Activated gamma-delta T cell (primary cell): ENCODE measurements around the gene NME8.

Source experiments
- DNase-seq: peaks from one replicate; lab custom pipeline; 2025; lab: John Stamatoyannopoulos, UW

The NME8 gene

DNA sequence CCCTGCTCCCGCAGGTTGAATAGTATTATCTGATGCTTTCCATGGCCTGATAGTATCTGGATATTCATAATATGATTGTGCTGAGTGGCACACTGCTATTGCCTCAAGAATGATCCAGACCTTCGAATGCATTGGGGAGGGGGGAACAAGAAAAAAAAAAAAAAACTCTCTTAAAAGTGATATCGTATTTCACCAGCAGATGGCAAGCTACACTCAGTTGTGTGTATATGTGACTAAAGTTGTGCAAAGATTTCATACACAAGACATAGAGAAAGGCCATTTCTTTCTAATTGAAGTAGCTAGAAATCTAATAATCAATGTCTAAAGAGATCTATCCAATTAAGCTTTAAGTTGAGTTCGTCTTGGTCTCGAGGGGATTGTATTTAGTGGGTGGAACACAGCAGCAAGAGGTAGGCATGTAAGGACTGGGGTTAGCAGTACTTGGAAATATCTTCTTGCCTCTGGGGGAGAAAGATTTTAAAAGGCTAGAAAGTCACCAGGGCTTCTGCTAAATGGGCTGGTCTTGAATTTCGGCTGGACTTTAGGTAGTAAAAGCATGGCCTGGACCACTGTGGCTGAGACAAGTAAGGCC, 52.9 kb downstream of the NME8 start:
- DNase-seq = no peak

DNA sequence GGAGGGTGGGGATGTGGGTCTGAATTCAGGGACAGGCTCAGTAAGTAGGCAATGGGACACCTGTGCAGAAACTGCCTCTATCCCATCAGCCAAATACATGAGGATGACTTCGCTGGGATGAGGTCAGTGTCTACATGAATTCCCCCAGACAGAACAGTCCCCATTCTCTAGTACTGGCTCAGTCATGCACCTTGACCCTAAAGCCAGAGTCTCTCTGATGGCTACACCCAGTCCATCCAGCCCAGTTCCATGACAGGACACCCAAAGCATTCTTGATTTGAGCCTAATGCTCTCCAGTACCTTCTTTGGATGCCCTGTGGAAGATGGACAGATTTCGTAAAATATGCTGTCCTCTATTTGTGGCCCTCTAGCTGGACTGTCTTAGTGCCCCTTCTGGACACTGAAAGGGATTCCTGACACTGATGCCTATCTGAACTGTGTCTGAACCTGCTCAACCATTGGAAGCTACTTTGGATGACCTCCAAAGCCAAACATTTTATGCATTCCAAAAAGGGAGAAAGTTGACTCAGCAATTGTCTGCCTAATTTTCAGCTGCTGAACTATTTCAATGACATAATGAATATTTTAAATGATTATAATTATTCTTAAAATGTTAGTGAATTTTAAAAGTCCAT, 53.6 kb downstream of the NME8 start:
- no peak for DNase-seq

- no peak for DNase-seq
These were observed 59.9 kb downstream of the NME8 start for GRCh38 chr7:37908221-37908788.

DNA sequence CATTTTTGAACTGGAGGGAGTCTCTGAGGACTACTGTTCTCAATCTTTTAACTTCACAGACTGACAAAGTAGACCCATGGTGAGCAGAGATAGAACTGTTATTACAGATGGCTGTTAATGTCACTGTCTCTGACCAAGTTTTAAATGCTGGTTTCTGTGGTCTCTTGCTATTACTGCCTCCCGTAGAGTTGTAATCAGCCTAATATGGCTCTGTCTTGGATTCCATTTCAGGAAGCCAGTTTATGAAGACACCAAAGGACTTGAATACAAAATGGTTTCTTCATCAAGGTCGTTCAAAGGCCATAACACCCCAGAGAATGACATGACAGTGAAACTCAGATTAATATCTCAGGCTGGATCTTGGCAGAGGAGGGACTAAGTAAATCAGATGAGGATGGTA, 64.4 kb downstream of the NME8 start:
- no peak for DNase-seq

DNA sequence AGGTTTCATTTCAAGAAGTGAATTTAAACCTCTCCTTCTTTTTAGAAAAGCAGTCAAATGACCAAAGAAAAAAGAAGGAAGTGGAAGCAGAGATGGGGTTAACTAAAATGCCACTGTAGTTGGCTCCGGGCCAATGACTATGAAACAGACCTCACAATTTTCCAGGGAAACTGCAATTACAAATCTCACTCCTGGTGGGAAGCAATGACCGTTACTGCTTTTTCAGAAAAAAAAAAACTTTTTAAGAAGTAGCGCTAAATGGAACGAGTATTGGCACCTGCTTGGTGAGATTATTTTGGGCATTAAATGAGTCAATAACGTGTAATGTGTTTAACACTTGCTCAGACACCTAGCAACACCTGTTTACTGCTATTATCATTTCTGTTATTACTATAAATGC, 67.0 kb downstream of the NME8 start:
- DNase-seq = no peak

- DNase-seq = no peak
These were observed 67.7 kb downstream of the NME8 start for GRCh38 chr7:37916017-37916672.

- no peak for DNase-seq
These were observed 68.6 kb downstream of the NME8 start, which contains the start of gene SFRP4 for GRCh38 chr7:37916673-37917660. TSS of gene SFRP4 (minus strand) at chr7:37916817. CDS start at chr7:37916537, 280 bp downstream.

DNA sequence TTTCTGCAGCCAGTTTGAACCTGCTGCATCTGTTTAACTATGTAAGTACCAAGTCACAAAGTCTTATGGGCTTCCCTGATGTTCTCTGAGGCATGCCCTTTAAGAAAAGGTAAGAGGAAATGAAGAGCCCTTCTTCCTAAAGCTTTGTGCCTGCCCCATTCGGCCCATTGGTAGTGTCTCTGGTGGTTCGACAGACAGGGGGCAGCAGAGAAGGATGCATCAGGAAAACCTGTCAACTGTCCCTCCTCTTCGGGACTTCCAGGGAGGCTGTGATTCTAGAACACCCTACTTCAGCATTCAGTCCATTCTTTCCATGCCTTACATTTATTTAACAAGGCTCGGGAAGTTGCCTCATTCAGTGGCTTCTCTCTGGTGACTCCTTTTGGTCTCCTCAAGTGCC, 70.1 kb downstream of the NME8 start:
- DNase-seq = no peak

DNA sequence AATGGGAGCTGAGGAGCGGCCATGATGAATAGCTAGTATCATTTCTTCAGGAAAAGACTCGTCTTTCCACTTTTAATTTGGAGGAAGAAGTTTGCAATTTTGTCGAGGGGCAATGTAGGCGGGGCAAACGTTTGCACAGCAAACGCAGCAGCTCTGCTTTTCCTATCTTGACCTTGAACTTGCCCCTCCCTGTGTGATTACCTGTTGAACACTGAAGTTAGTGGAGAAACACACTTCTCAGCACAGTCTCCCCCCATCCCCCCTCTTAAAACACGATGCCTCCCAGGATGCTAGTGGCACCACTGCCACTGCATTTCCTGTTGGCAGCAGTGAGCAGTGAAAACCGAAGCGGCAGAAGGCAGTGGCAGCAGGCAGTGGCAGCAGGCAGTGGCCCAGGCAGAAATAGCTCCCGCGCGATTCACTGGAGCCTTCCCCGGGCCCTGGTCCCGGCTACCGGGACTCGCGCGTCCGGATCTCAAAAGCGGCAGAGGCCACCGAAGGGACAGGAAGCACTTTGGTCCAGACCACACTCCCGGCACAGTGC, 72.0 kb downstream of the NME8 start, which contains the start of gene EPDR1:
Gene EPDR1, plus strand, starts transcription at position 336 of the 544 bp plus-strand sequence. CDS start 300 bp downstream, outside the sequence.
- DNase-seq = no peak

GRCh38 chr7:37920849-37921805, 72.7 kb downstream of the NME8 start:
- no peak for DNase-seq

GRCh38 chr7:37921876-37922275, 73.5 kb downstream of the NME8 start:
- DNase-seq = no peak

DNA sequence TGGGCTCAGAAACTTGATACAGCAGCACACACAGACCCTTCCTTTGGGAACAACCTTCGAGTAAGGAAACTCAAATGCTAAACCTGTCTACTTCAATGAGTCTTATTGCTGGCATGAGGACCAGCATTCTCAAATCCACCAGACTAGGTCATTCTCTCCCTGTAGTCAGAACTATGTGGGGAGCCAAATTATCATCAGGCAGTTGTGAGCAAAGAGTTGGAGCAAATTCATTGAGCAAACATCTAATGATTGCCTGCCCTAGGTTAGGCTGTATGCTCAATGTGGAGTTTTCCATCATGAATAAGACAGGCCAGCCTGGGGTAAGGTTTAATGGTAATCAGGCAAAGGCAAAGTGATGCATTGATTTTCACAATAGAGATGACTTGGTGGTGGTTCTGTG, 75.6 kb downstream of the NME8 start:
- DNase-seq = no peak

GRCh38 chr7:37924491-37925041, 76.2 kb downstream of the NME8 start:
- DNase-seq = no peak

DNA sequence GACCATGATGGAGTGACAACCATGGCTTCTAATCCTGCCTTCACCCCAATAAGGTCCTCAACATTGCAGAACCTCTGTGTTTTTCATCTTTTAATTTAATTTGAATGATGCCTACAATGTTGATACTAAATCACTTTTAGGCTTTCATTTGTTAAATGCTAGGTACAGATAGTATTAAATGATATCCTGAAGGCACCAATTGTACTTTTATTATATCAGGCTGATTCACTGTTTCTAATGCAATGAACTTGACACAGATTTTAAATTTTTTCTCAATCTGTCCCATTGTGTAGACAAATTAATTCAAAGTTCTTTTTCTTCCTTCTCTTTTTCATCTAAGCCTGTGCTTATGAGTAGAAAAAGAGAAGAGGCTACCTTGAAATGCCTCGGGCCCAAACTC, 77.2 kb downstream of the NME8 start:
- DNase-seq = no peak

DNA sequence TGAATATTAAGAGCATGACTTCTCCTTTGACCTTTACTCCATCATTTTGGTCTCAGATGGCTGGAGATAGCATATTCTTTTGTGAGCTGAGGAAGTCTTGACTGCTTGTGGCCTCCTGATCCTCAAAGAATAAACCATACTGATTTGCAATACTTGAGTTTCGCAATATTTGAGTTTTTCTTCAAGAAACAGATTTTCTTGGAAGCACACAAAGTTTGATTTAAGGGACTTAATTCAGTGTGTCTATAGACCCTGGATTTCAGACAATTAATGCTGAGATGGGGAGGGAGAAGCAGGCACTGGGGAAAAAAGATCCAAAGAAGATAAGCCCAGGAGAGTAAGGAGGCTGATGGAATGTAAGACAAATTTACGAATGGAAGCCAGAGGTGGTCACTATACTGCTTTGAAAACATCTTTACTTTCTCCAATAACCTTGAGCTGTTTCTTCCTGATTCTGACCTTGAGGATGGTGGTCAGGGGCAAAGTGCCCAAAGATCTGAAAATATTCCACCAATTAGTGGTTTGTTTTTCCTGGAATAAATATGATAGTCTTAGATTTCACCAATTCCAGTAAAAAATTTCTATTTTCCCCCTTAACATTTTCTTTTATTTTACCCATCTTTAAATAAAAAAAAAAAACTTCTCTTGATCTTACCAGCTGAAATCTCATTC, 79.5 kb downstream of the NME8 start:
- DNase-seq = no peak

DNA sequence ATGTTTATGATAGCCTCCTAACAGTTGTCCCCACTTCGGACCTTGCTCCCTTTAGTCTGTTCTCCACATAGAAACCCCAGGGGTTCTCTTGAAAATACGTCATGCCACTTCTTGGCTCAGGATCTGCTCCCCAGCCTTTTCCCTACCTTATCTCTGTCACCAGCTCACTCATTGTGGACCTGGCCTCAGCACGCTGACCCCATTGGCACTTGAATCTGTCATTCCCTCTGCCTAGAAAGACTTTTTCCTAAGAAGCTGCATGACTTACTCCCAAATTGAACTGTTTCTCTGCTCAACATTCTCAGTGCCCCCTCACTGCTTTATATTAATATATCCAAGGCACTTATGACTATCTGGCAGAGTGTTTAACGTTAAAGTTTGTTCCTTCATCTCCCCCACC, 80.5 kb downstream of the NME8 start:
- DNase-seq = no peak

DNA sequence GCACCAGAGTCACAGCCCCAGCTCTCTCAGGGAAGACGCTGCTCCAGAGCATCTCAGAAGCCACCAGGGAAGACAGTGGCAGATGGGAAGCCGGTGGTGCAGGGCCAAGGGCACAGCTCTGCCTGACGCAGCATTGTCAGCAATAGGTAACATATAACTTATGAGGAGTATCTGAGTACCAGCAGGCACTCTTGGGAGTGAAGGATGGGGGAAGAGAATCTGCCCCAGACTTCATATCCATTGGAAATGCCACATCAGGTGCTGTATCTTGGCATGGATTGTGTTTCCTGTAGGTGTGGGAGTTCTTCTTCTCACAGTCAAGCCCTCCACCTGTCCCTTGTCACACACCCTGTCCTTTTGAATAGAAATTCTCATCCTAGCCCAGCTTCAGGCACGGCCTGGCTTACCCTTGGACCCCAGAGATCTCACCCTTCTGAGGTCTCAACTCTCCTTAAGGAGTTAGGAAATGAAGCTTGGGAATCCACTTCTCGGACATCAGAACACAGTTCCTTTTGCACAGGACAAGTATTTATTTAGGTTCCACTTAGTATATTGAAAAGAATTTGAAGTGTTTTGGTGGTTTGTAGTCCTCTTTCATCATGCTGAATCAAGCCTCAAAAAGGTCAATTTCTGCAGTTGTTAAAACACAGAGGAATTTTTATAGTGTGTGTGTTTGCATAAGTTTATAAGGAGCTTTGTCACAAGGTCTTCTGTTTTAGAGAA, 82.0 kb downstream of the NME8 start:
- DNase-seq = no peak

DNA sequence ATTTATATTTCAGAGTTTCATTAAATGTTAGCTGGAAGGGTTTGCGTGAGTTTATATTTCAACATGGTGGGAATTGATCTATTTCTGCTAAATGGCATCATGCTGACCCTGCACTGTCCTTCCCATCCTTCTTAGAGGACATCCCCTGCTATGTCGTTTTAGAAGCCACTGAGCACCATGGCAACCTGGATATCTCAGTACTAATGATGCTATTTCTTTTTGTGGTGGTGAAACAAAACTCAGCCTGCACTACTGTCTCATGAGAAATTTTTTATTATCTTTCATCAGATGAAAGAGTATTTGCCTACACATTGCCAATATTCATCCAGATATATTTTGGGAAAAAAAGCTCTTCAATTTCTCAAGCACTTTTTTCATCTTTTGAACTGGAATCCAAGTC, 84.1 kb downstream of the NME8 start:
- DNase-seq = no peak
